GM19324 (cell line): ENCODE results near the gene CTLA4.

Source experiments
- ATAC-seq: cut with Tn5 transposase; IDR thresholded peaks from one replicate; pipeline ENCODE4 v1.9.1; 2021; ENCODE audit warnings: mild to moderate bottlenecking, moderate library complexity; ENCODE audit not compliant: unreplicated experiment, low FRiP score

Gene CTLA4

GRCh38 chr2:203867561-203868200, at the start of gene CTLA4:
CTLA4 (plus strand) TSS chr2:203867771; CDS start chr2:203867943, 172 bp downstream.
- ATAC-seq: no peak

- ATAC-seq: no peak
Measured at GRCh38 chr2:203818656-203819055, 48.9 kb upstream of the CTLA4 start.

- ATAC-seq: no peak
Measured at GRCh38 chr2:203819434-203820133, 48.0 kb upstream of the CTLA4 start.

- ATAC-seq: peak; percentile 91
Measured at GRCh38 chr2:203820969-203821368, 46.6 kb upstream of the CTLA4 start.

- no peak for ATAC-seq
Measured at GRCh38 chr2:203822240-203822639, 45.3 kb upstream of the CTLA4 start.

GRCh38 chr2:203823173-203823572, 44.4 kb upstream of the CTLA4 start:
- ATAC-seq: no peak

- no peak for ATAC-seq
Measured at GRCh38 chr2:203824057-203824456, 43.5 kb upstream of the CTLA4 start.

- ATAC-seq: no peak
Measured at GRCh38 chr2:203824603-203825002, 43.0 kb upstream of the CTLA4 start.

- ATAC-seq: no peak
Measured at GRCh38 chr2:203826704-203827103, 40.9 kb upstream of the CTLA4 start.

- ATAC-seq: no peak
Measured at GRCh38 chr2:203830304-203831055, 37.1 kb upstream of the CTLA4 start.

- ATAC-seq: no peak
Measured at GRCh38 chr2:203835420-203835819, 32.2 kb upstream of the CTLA4 start.

GRCh38 chr2:203835892-203836800, 31.4 kb upstream of the CTLA4 start:
- no peak for ATAC-seq

- ATAC-seq: no peak
Measured at GRCh38 chr2:203840655-203841205, 26.8 kb upstream of the CTLA4 start.

GRCh38 chr2:203841654-203842053, 25.9 kb upstream of the CTLA4 start:
- ATAC-seq: no peak

- no peak for ATAC-seq
Measured at GRCh38 chr2:203842373-203842772, 25.2 kb upstream of the CTLA4 start.

GRCh38 chr2:203846490-203847105, 21.0 kb upstream of the CTLA4 start:
- no peak for ATAC-seq

GRCh38 chr2:203849010-203849409, 18.6 kb upstream of the CTLA4 start:
- ATAC-seq: no peak

- ATAC-seq: no peak
Measured at GRCh38 chr2:203852760-203853159, 14.8 kb upstream of the CTLA4 start.

- ATAC-seq: no peak
Measured at GRCh38 chr2:203853271-203853670, 14.3 kb upstream of the CTLA4 start.

- no peak for ATAC-seq
Measured at GRCh38 chr2:203853722-203854121, 13.8 kb upstream of the CTLA4 start.
